ENCODE data around the gene GCC1.

DNA sequence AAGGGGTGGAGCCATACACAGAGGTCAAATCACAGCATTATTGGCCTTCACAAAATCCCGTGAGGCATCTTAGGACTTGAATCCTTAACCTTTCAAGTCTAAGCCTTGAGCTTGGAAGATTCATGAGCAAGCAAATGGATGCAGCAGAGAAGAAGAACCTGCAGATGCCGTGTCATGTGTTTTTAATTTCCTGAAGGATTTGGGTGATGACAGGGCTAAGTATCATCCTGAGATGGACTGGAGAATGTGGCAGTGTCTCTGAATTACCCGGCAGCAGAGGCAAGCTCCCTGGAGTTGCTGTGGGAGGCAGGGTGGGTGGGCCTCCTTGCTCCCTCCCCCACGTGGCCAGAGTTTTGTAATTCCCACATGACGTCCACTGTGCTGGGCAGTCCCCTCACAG lies 50.8 kb downstream of the GCC1 start:
- TF ChIP-seq, protein P1, sequence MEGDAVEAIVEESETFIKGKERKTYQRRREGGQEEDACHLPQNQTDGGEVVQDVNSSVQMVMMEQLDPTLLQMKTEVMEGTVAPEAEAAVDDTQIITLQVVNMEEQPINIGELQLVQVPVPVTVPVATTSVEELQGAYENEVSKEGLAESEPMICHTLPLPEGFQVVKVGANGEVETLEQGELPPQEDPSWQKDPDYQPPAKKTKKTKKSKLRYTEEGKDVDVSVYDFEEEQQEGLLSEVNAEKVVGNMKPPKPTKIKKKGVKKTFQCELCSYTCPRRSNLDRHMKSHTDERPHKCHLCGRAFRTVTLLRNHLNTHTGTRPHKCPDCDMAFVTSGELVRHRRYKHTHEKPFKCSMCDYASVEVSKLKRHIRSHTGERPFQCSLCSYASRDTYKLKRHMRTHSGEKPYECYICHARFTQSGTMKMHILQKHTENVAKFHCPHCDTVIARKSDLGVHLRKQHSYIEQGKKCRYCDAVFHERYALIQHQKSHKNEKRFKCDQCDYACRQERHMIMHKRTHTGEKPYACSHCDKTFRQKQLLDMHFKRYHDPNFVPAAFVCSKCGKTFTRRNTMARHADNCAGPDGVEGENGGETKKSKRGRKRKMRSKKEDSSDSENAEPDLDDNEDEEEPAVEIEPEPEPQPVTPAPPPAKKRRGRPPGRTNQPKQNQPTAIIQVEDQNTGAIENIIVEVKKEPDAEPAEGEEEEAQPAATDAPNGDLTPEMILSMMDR (IDR thresholded peaks at IDR 0.05; ENCODE audit: low read depth, low read length, poor library complexity, severe bottlenecking) = no peak
- TF ChIP-seq EZH2phosphoT487 (IDR thresholded peaks at IDR 0.05; ENCODE audit: borderline replicate concordance, low read length) = no peak

Measured in DOHH2 (cell line).